ENCODE measurements around the gene AK3. TPM values are rescaled to one million over a fixed set of nuclear protein-coding genes. Genes with fewer than 3 reads are reported as not detected.

AK3 gene
- total RNA-seq, 1 experiment from 2014 or later: 41.5 TPM

GRCh38 chr9:4764033-4764432 lies 23.0 kb upstream of the AK3 start:
- H2BK120ac ChIP-seq (ENCODE audit: low read depth, low read length, poor library complexity, severe bottlenecking): no peak overlapping the region
- no peak overlapping the region for H3K27ac ChIP-seq (ENCODE audit: insufficient read length, low read depth, low read length)
- no peak overlapping the region for H4K8ac ChIP-seq (replicated peaks; ENCODE audit: insufficient read length, low read depth, low read length)
- no CpG with 5 or more reads among the region's 3 CpGs for WGBS (ENCODE audit: extremely low coverage, insufficient read length, low lambda C conversion rate)
- no peaks in the 10 kb centered on the region for H3K79me2 ChIP-seq (ENCODE audit: insufficient read depth, low read length)
- Mint-ChIP-seq H3K27ac (no peak overlapping the region; a peak in 1 of 7 replicates), H3K9me3 (no peaks in the 10 kb centered on the region), H3K27me3 (ENCODE audit: low read depth) (peaks cover 1% of the 10 kb centered on the region), H3K4me1 (peaks cover 14 to 15% of the 10 kb centered on the region in 2 experiments), H3K4me3 (no peak overlapping the region), H3K36me3 (ENCODE audit: insufficient read depth in 1 of 3, low read depth in 3 of 3) (no peaks in the 10 kb centered on the region)
- no peak overlapping the region for H3K18ac ChIP-seq (ENCODE audit: insufficient read length, low read depth, low read length)
- H4K5ac ChIP-seq (ENCODE audit: insufficient read length, low read depth, low read length): no peak overlapping the region
- H3K4ac ChIP-seq (ENCODE audit: low read depth, low read length): no peak overlapping the region
- H3K9ac ChIP-seq (ENCODE audit: extremely low read depth, insufficient read length, low read length): no peak overlapping the region
- H2BK15ac ChIP-seq (ENCODE audit: low read depth, low read length): no peak overlapping the region
- no peak overlapping the region for H3K56ac ChIP-seq (ENCODE audit: insufficient read length, low read depth, low read length)
- no peak overlapping the region for H3T11ph ChIP-seq (ENCODE audit: low read length)
- no peaks in the 10 kb centered on the region; the same call in 1 of the 2 replicates for H3K4me1 ChIP-seq (ENCODE audit: insufficient read depth, low read length)
- no peak overlapping the region for H3K4me2 ChIP-seq (ENCODE audit: insufficient read depth, insufficient read length, low read length)
- no peak overlapping the region for H2BK5ac ChIP-seq (ENCODE audit: insufficient read length, low read length)
- no peak overlapping the region for H2AFZ ChIP-seq (ENCODE audit: low read length)
- no peak overlapping the region for H2BK20ac ChIP-seq (ENCODE audit: low read depth, low read length, poor library complexity, severe bottlenecking)
- no peak for DNase-seq
- TF ChIP-seq CTCF (conservative IDR thresholded peaks at IDR 0.05): no peak
- H2AK5ac ChIP-seq (ENCODE audit: insufficient read length, low read length): no peak overlapping the region
- no peak overlapping the region for H2BK12ac ChIP-seq (ENCODE audit: insufficient read length, low read depth, low read length)
- no peak overlapping the region for H3K23ac ChIP-seq (ENCODE audit: insufficient read length, low read depth, low read length)
- H3K23me2 ChIP-seq (ENCODE audit: insufficient read length, low read depth, low read length, poor library complexity, severe bottlenecking): peaks cover 4% of the 10 kb centered on the region
- no peaks in the 10 kb centered on the region for H3K27me3 ChIP-seq (ENCODE audit: insufficient read depth, low read length)
- no peaks in the 10 kb centered on the region for H3K79me1 ChIP-seq (ENCODE audit: insufficient read depth, low read depth, low read length, poor library complexity, severe bottlenecking)
- no peak overlapping the region for H3K14ac ChIP-seq (ENCODE audit: insufficient read depth, low read length)
- no peak overlapping the region for H4K91ac ChIP-seq (ENCODE audit: insufficient read length, low read depth, low read length)
- no peaks in the 10 kb centered on the region for H3K9me3 ChIP-seq (ENCODE audit: control insufficient read depth, low read depth, low read length)
- no peaks in the 10 kb centered on the region for H4K20me1 ChIP-seq (ENCODE audit: control insufficient read depth, insufficient read depth, insufficient read length)
